Measurements from ENCODE around the gene HAPLN3.

The HAPLN3 gene

DNA sequence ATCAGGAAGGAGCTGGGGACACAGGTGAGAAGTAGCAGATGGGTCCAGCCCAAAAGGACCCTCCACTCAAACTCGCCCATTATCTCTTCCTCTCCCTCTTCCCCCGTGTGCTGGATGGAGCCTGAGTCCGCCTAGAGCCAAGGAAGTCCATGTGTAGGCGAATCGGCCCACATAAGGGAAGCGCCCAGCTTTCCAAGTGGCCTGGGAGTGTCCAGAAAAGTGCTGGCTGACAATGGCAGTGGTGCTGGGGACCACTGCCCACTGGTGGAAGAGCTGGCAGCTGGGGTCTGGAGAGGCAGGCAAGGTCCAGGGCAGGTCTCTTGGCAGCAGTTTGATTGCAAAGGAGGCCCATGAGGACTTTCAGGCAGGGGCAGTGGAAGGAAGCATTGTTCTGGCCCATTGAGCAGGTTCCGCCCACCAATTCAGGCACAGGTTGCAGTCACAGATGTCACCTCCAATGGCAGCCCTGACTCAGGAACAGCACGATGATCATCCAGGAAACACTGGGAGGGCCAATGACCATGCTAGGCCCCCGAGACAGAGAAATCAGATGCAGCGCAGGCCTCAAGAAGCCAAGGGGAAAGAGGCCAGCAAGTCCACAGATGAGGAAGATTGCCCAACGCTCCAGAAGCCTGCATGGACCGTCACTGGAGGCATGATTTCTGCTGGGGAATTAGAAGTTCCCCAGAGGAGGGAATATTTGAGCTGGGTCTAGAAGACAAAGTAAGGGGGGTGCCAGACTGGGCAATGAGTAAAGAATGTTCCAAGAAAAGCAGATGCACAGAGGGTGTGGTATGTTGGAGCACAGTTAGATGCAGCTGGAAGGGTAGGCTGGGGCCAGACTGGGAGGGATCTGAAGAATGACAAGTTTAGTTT lies 14.8 kb upstream of the HAPLN3 start:
- DNase-seq: no peak

DNA sequence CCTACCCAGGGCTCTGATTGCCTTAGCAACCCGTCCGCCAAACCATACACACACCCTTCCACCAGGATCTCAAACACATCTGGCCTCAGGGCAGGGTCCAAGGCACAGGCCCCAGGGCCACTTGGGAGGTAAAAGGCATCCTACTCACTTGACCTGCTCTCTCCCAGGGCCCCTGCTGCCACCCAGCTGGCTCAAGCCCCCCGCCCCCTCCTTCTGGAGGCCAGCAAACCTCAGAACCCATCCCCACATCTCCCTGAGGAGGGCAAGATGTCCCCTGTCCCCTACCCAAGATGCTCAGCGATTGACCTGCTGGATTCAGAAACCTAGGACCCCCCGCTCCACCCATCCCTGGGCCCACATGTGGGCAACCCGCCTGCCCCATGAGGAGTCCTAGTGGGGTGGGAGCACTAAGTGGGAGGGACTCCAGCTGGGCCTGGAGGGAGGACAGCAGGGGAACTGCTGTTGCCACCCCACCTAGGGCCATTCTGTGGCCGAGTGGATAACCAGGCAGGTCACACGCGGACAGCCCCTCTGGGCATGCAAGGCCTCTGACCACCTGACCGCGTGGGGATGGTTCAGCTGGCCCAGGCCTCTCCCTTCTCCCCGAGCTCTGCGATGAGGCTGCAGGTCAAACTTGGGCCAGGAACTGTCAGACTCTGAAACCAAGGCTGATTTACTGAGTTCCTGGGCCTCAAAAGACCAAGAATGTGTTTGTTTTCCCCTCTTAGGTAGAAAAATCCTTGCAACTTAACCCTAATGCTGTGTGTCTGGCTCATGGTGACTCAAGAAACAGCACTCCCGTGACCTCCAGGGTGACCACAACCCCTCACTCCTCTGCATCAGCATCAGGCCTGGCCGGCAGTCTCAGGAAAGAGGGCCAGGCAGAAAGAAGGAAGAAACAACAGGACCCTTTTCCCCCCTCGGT lies 13.6 kb upstream of the HAPLN3 start:
- DNase-seq: no peak

DNA sequence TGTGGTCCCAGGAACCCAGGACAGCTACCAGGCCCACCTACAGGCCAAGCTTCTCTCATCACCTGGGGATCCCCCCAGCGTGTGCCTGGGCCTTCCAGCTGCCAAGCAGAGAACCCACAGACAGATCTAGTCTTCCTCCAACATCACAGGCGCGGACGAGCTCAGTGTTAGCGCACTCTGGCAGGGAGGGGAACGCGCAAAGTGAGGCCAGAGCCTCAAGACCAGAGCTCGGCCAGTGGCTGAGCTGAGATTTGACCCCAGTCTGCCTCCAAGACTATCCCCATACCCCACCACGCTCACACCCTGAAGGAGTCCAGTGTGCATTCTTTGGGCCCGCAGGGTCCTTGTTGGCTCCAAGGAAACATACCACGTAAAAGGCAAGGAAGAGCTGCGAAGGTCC lies 12.8 kb upstream of the HAPLN3 start:
- no peak for DNase-seq

DNA sequence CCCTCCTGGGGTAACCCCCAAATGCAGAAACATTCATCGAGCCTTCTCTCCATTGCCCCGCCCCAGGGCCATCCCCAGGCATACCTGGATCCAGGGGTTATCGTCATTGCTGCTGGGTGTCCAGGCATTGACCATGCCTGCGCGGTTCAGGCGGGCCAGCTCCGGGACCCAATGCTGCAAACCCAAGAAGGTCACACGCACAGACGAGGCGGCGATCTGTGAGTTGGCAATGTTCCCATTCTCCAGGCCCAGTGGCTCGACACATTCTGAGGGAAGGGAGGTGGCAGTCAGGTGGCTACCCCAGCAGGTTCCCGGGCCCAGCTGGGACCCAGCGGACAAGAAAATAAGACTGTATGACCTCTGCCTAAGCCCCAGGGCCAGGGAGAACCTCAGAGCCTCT lies 11.8 kb upstream of the HAPLN3 start:
- no peak for DNase-seq

DNA sequence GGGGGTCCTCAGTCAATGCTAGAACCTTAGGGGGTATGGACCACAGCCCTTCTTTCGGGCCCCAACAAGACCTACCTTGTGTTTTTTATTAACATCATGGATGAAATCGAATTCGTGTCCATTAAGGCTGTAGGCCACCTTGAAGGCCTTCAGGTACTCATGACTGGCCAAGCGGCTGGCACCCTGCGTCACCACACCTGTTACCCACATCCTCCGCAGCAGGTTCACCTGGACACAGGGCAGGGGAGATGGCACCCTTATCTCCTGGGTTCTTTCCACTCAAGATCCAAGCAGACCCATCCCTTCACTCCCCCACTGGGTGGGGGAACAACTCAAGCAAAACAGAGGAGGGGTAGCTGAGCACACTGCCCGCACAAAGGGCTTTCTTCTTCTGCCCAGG lies 11.2 kb upstream of the HAPLN3 start:
- DNase-seq: no peak

DNA sequence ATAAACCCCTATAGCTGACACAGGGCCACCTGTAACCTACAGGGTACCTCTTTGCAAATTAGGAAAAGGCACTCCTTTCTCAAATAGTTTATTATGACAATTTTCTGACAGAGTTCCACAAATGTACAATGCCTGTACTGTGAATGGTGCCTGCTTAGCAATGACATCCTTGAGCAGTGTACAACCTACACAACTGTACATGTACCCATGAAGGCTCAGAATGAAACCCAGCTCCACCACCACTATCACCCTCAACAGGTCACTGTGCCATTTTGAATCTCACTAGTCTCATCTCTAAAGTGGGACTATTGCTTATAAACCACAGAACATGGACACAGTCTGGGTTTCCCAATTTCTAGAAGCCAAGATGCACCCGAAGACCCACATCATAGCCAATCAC lies 10.8 kb upstream of the HAPLN3 start:
- DNase-seq: no peak

DNA sequence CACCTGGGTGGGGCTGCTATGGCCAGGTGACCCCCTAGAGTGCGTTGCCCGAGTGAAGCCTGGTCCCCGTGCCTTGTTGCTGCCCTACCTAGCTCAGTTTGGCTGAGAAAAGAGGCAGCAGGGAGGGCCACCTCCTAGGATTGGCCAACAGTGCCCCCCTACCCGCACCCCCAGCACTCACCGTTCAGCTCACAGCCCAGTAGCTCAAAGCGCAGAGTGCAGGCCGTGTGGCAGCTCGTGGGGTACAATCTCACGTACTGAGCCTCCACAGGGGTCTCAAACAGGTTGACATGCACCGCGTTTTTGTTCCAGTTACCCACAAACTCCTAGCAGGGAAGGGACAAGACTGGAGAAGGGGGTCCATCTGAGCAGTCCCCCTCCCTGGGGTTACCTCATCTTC lies 10.2 kb upstream of the HAPLN3 start:
- no peak for DNase-seq

DNA sequence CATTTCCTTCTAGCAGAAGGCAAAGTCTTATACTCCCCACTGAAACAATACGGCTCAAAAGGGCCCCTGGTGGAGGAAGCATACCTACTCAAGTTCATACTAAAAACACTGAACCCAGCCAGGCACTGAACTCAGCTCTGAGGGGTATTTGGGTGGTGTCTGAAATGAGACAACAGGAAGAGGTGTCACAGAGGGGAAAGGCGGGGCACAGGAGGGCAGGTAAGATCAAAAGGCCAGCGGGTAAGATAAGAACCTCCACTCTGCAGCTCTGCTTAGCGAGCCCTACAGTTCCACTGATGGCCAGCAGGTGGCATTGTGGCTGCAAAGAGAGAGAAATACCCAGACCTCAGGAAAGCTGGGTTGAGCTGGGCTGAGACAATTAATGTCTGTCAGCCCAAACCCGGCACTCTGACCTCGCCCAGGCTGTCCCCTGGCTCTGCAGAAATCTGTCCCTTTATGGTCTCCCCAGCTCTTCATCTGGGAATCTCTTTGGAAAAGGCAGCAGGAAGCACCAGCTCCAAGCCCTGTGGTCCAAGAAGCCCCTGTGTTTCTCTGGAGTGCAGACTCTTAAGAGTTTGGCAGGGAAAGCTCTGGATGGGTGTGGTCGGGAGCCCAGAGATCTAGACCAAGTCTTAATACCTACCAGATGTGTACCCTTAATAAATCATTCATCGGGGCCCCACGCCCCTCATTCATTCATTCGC lies 9.4 kb upstream of the HAPLN3 start:
- DNase-seq: peak; percentile 95

DNA sequence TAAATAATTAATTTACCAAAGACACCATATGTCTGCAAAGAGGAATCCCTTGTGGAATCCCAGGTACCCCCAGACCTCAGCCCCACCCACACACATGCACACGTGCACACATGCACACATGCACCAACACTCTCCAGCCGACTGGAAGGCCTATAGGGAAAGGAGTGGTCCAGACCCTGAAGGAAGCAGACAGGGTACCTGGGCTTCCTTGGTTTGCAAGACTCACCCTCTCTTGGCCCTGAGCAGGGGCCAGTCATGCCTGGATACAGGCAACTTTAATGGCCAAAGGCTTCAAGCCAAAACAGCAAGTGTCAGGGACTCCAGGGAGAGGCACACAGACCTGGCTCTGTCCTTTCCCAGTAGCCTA lies 8.9 kb upstream of the HAPLN3 start:
- no peak for DNase-seq

DNA sequence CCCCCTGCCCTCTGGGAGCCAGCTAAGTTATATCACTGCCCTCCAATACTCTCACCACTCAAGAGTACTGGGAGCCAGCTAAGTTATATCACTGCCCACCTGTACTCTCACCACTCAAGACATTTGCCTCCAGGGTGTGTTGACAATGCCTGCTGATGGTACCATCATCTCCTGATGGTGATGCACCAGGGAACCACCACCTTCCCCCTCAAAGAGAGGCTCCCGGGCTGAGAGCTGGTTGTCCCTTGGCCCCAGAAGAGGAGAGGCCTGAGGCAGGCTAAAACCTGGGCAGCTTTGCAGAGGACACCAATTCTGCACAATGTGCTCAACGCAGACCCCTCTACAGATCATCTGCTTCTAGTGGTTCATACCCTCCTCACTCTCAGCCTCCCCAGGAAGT lies 7.5 kb upstream of the HAPLN3 start:
- no peak for DNase-seq

DNA sequence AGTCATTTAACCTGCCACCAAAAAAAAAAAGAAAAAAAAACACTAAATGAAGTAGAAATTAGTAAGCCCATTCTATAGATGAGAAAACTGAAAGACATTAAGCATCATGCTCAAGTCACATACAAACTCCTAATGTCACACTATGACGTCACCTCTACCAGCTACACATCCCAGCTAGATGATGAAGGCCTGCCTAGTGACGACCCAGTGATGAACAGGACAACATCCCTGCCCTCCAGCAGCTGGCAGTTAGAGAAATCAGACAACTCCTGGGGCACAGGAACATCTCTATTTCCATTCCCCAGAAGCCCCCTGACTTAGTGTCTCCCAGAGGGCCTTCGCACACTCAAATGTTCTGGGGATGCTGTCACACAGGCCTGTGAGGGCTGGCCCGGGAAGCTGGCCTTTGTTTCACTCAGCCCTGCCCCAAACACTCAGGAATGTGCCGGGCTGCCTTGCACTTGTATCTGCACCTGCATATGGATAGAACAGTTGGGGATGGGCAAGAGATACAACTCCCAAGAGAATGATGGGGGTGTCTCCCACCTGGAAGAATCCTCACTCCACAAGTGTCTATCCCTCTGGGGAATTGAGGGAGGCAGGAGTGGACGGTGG lies 7.0 kb upstream of the HAPLN3 start:
- no peak for DNase-seq

DNA sequence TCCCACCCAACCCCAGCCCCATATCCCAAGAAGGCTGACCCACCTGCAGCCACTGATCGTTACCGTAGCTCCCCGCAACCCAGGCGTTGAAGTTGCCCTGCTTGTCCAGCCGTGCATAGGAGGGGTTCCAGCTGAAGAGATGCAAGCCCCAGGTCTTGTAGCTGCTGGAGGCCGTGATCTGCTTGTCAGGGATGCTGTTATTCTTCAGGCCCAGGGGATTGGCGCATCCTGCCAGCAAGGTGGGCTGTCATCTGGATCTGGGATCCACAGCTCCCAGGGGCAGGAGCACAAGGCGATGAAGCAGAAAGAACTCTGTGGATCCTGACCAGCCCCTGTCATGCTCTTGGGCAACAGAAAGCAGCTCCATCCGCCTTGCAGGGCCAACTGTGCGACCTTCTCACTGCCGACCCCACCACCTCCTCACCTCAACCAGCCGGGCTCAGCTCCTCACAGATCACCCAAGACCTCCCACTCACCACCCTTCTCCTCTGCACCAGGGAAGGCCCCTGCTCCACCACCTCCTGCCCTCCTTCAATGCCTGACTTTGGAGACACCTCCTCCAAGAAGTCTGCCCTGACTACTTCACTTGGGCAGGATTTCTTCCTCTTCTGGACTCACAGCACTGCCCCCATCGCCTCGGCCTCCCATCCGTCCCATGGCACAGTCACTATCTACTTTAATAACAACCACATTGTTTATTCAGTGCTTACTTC lies 6.3 kb upstream of the HAPLN3 start:
- no peak for DNase-seq

DNA sequence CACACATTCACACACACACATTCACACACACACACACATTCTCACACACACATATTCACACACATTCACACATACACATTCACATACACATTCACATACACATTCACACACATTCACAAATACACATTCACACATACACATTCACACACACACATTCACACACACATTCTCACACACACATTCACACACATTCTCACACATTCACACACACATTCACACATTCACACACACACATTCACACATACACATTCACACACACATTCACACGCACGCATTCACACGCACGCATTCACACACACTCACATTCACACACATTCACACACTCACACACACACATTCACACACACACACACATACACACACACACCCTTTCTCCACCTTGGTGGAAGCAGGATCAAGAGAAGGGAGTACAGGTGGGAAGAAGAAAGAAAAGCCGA lies 5.7 kb upstream of the HAPLN3 start:
- no peak for DNase-seq

DNA sequence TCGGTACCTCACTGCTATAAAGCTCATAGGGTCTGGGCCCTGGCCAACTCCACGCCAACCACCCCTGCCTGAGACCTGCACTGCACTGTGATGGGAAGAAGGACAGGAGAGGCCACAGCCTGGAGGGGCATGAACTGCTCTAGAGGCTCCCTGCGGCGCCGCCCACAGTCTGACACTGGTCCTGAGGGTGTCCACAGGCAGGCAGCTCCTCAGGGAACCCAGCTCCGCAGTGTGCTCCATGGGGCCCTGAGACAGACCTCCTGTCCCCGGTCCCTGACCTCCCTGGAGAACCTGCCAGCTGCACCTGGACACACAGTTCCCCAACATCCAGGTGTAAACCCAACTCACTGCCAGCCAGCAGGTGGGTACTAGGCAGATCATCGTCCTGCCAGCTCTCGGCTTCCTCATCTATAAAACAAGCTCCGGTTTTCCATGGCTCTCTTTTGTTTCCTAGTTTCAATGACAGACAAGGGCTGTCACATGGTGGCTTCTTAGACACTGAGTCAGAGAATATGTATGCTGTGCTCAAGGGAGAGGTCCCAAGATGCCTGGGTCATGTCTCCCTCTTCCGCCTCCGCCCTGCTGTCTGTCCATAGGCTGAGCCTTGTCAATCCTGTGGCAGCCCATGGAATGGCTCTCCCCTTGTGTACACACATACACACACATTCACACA lies 5.1 kb upstream of the HAPLN3 start:
- DNase-seq: no peak

DNA sequence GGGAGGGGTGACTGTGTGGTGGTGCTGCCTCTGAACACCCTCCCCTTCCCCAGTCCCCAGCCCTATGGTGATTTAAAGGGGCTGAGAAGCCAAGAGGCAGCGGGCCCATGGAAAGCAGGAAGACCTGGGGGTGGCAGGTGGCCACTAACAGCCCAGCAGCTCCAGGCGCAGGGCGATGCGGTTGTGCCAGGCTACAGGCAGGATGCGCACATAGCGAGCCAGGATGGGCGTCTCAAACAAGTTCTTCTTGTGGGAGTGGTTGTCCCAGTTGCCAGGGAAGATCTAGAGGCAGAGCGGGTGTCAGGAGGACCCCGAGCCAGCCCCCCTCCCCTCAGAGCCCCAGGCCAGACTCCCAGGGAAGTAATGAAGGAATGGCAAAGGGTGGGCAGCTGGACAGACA lies 3.9 kb upstream of the HAPLN3 start:
- no peak for DNase-seq

DNA sequence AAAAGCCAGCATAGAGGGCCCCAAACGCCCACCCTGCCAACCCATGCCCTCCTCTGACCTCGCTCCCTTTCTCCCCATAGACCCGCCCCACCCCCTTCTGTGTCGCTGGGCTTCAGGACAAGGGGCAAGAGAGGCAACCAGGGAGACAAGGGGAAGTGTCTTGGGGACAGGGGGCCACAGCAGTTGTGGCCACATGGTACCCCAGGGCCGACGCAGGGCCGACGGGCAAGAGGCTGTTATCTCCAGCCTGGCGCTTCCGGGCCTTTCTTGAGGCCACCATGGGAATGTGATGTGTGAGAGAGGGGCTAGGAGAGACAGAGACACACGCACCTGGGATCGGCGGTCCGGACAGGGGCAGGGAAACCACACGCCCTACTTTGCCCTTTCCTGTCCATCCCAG lies 3.4 kb upstream of the HAPLN3 start:
- no peak for DNase-seq

DNA sequence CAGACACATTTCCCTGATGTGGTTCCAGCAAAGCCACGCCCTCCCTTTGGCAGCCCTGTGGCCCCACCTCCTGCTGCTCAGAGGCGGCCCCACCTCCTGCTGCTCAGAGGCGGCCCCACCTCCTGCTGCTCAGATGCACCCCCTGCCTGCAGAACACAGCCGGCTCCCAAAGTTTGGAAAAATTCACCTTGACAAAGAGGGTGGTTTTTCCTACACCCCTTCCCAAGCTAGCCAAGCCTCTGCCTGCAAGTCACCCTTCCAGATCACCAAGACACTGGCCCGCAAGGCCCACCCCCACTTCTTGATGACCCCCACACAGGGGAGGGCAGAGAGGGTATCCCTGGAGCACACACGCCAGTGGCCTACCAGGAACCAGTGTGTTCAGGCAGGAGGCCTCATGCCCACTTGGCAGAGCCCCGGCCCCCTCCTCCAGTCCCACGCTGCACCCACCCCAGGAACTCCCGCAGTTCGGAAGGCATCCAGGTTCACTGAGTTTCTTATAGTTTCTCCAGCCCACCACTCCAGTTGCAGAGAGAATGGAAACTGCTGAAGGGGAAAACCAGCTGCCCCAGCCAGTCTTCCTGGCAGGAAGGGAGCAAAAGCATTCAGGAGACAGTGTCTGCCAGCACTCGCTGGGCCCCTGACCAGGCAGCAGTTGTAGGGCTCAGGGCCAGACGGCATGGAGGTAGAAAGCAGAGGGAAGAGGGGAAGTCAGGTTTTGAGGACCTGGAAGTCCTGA lies 2.3 kb upstream of the HAPLN3 start:
- peak; percentile 88 for DNase-seq

DNA sequence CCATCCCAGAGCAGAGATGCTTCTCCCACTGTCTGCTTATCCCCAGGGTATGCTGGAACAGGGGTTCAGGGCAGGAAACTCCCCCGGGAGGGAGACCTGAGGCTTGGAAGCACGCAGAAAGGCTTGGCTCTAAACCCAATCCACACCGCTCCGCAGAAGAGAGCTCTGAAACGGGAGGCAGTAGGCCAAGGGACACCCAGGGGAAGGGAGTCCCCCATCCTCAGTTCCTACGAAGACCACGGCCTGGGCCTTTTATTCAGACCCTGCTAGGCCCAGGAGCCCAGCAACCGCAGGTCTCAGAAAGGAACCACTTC lies 1.8 kb upstream of the HAPLN3 start:
- no peak for DNase-seq

DNA sequence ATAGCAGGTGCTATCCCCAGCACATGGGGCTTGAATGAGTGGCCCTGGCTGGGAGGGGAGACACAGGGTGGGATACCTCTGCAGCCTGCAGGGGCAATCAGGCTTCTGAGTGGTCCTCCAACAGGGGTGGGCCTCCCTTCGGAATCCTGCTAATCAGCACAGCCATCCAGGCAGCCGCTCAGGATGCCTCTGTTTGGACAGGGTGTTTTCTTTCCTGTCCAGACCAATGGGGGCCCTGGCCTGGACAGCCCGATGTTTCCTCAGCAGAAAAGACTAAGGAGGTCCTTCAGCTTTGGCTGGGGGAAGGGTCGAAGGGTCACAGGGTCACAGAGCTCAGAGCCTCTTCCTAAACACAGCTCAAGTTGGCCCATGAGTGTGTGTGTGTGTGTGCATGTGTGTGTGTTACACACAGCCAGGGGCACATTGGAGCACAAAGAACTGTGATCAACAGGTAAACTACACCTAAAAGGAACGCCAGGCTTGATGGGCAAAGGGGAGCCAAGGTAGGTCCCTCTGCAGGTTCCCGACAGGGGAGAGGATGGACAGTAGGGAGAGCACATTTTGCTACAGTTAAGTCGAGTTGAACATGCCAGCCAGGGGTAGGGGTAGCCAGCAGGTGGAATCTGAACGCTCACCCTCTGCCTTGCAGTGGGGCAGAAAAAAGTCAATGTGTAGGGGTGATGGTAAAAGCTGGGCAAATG lies 1.1 kb upstream of the HAPLN3 start:
- DNase-seq: no peak

DNA sequence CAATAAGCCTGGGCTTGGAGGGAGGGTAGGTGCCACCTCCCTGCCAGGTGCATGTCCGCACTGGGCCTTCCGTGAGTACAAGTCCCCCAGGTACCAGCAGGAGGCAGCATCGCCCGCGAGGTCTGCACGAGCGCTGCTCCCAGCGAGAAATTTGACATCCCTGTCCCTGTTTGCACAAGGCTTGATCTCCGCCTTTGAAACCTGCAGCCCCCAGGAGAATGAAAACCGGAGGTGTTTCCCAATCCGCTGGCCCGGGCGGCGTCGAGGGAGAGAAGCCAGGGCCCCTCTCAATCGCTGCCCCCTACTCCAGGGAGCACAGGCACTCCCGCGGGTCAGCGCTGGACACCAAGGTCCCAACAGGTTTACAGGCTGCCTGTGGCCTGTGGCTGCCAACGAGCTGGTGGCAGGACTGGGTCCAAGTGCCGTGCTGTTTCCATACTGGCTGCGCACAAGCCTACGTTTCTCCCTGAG lies 961 bp downstream of the HAPLN3 start:
- peak; percentile 91 for DNase-seq
